Lower lobe of right lung (tissue), 2 donors: ENCODE data around the gene MOV10. TPM values are rescaled to one million over a fixed set of nuclear protein-coding genes. Genes with fewer than 3 reads are reported as not detected.

Experiments
- ATAC-seq, 2 donors: fragments of 200-7000 bp; cut with Tn5 transposase; one replicate each; pipeline ENCODE4 v1.9.1; 2020 to 2022; ENCODE audit warnings: mild to moderate bottlenecking in 2 of 2, moderate library complexity in 2 of 2
- DNase-seq: peaks from one replicate; pipeline ENCODE4 v3.0.0-alpha.2; 2020
- H3K27ac ChIP-seq: fragments of 200-600 bp; one replicate; pipeline ENCODE4 v1.8.0; 2022
- H3K27me3 ChIP-seq: fragments of 200-600 bp; one replicate; pipeline ENCODE4 v1.8.0; 2022; ENCODE audit warnings: low read depth
- H3K36me3 ChIP-seq: fragments of 200-600 bp; one replicate; pipeline ENCODE4 v1.8.0; 2022; ENCODE audit warnings: mild to moderate bottlenecking
- H3K4me1 ChIP-seq: fragments of 200-600 bp; one replicate; pipeline ENCODE4 v1.8.0; 2022
- H3K4me3 ChIP-seq: fragments of 200-600 bp; one replicate; pipeline ENCODE4 v1.8.0; 2022; ENCODE audit warnings: mild to moderate bottlenecking
- H3K9me3 ChIP-seq: fragments of 200-600 bp; one replicate; pipeline ENCODE4 v1.8.0; 2022
- intact Hi-C: fragments of 100-400 bp; cut with DNase I; formaldehyde crosslinking; loops from one replicate; pipeline ENCODE4 v1.11.0; 2022
- total RNA-seq: library from RNA; stranded (reverse); fragmentation: NEBNext Ultra II Directional; extraction: Animal tissue kit (Norgen Biotek cat#: 25700); gene quantifications from one replicate; pipeline ENCODE4 v1.2.1, GENCODE V29; 2021
- TF ChIP-seq, protein P1 (sequence below): fragments of 200-600 bp; IDR thresholded peaks from one replicate; pipeline ENCODE4 v1.8.0; 2022; ENCODE audit warnings: antibody characterized with exemption, mild to moderate bottlenecking
- donor health status: DM: no; HTN: yes; CAD: no; lungs with severe emphysema.

Gene MOV10
- total RNA-seq, 1 donor from 2014 or later, result 72.3 TPM

DNA sequence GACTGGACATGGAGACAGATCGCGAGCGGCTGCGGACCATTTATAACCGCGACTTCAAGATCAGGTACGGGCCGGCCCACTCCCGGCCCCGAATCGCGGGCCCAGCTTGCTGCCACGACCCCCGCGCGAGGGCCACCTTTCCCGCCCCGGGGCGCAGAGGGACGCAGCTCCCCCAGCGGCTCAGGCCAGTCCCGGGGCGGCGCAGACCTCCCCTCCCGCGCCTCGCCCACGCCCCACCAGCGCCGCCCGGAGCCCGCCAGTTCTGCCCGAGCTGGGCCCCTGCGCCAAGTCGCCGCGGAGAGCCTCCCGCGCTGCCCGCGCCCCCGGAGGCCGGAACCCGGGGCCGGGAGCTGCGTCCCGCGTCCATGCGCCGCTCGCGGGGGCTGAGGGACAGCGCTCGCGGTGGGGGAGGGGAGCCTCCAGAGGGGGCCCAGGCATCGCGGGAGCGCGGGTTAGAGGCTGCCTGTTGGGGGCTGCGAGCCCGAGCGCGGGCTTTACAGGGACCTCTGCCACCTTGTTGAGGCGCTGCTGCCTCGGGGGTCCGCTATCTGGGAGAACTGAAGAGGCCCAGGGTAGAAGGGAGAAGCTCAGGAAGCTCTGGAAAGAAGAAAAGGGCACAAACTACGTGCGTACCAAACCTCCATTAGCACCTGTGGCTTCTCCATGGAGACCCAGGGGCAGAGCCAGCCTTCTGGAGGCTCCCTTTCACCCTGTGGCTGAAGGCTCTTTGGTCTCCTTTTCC, 698 bp downstream of the MOV10 start:
- H3K9me3 ChIP-seq, result no peaks in the 10 kb centered on the region
- peaks cover 31% of the 10 kb centered on the region for H3K4me1 ChIP-seq
- H3K27me3 ChIP-seq, result no peaks in the 10 kb centered on the region
- H3K36me3 ChIP-seq, result peaks cover 21% of the 10 kb centered on the region
- H3K27ac ChIP-seq, result peak overlapping the region; percentile 89
- DNase-seq (no peak), ATAC-seq (peak; percentile 86 to 88)
- TF ChIP-seq, protein P1, sequence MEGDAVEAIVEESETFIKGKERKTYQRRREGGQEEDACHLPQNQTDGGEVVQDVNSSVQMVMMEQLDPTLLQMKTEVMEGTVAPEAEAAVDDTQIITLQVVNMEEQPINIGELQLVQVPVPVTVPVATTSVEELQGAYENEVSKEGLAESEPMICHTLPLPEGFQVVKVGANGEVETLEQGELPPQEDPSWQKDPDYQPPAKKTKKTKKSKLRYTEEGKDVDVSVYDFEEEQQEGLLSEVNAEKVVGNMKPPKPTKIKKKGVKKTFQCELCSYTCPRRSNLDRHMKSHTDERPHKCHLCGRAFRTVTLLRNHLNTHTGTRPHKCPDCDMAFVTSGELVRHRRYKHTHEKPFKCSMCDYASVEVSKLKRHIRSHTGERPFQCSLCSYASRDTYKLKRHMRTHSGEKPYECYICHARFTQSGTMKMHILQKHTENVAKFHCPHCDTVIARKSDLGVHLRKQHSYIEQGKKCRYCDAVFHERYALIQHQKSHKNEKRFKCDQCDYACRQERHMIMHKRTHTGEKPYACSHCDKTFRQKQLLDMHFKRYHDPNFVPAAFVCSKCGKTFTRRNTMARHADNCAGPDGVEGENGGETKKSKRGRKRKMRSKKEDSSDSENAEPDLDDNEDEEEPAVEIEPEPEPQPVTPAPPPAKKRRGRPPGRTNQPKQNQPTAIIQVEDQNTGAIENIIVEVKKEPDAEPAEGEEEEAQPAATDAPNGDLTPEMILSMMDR, result peak; percentile 17
- intact Hi-C loops, result no loop called here
- peak overlapping the region; percentile 92 for H3K4me3 ChIP-seq

DNA sequence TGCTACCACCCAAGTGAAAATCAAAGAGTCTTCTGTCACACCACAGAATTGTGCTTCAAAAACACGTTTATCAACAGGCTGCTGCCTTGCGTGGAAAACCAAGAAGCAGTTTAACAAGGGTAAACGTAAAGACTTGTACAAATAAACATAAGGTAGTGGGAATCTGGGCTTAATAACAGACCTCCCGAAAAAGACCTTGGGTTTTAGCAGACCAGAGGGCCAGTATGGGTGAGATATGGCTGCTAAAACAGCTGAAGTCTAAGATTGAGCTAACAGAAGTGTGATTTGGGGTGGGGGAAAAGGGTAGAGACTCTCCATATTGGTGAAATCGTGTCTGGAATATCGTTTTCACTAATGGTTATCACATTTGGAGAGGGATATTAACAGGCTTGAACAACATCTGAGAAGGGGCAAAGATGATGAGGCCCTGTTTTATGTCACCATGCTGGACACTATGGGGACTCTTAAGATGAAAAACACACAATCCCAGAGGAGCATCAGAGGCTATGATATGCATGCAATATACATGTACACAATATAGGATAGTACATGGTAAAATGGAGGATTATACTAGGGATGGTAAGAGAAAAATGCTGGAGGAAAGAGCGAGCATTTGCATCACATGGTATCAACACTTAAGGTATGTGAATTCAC, 1.4 kb downstream of the MOV10 start:
- peak overlapping the region; percentile 89 for H3K27ac ChIP-seq
- H3K27me3 ChIP-seq, result no peaks in the 10 kb centered on the region
- H3K4me3 ChIP-seq, result peak overlapping the region; percentile 92
- H3K9me3 ChIP-seq, result no peaks in the 10 kb centered on the region
- DNase-seq (no peak), ATAC-seq (no peak)
- intact Hi-C loops, result no loop called here
- TF ChIP-seq, protein P1, result no peak
- peaks cover 14% of the 10 kb centered on the region for H3K36me3 ChIP-seq
- H3K4me1 ChIP-seq, result peaks cover 31% of the 10 kb centered on the region

DNA sequence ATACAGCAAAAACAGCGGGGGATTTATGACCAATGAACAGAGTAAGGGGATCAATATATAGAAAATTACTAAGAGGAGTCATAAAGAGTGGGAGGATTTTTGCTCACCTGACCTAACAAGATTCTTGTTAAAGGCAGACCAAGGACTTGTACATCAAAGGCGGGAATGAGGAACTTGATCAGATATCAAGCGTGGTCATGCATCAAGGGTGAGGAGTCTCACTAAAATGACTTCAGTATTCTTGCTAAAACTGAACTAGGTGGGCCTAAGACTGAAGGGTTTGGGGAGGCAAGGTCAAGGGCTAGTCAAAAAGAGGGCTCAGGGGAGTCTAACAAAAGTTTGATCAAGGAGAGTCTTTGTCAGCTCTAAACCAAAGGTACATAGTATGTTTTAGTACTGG, 2.1 kb downstream of the MOV10 start:
- H3K27ac ChIP-seq, result no peak overlapping the region
- intact Hi-C loops, result no loop called here
- ATAC-seq, result no peak
- peaks cover 31% of the 10 kb centered on the region for H3K4me1 ChIP-seq
- H3K4me3 ChIP-seq, result no peak overlapping the region
- no peaks in the 10 kb centered on the region for H3K27me3 ChIP-seq
- H3K9me3 ChIP-seq, result no peaks in the 10 kb centered on the region
- no peak for DNase-seq
- peaks cover 7% of the 10 kb centered on the region for H3K36me3 ChIP-seq
- TF ChIP-seq, protein P1, result no peak

DNA sequence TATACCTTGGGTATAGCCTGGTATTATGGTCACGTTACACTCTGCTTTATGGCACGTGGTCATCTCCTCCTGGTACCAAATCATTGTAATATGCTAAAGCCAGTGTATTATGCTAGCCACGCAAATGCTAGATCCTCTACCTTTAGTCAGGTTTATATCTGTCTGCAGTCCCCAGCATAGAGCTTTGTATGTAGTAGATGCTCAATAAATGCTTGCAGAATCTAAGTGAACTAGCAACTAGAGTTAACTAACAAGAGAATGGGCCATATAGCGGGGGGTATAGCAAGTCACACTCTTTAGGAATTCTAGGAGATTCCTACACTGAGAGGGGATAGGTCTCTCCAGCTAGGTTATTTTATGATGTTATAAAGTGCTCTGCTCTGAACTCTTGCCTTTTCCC, 3.0 kb downstream of the MOV10 start:
- Histone ChIP-seq H3K4me1 (peaks cover 31% of the 10 kb centered on the region), H3K9me3 (no peaks in the 10 kb centered on the region), H3K27ac (no peak overlapping the region), H3K36me3 (no peaks in the 10 kb centered on the region), H3K4me3 (no peak overlapping the region), H3K27me3 (no peaks in the 10 kb centered on the region)
- TF ChIP-seq, protein P1, result no peak
- intact Hi-C loops, result no loop called here
- ATAC-seq, result no peak
- DNase-seq, result no peak

DNA sequence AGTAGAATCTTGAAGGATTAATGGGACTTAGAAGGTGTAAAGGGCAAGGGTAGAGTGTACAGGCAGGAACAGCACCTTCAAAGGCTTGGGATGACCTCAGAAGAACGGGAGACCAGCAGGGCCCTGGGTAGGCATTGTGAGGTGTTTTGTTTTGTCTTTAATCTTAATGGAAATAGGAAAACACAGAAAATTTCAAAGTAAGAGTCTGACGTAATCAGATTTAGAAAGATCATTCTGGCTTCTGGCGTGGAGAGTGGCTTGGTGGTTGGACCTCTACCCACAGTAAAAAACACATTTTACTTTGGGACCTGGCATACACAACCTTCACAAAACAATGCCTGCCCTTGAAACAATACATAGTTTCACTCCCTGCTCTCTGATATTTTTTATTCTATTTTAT, 4.1 kb downstream of the MOV10 start:
- no peak overlapping the region for H3K27ac ChIP-seq
- no peak for ATAC-seq
- H3K9me3 ChIP-seq, result no peaks in the 10 kb centered on the region
- DNase-seq, result no peak
- H3K27me3 ChIP-seq, result no peaks in the 10 kb centered on the region
- H3K4me3 ChIP-seq, result no peak overlapping the region
- TF ChIP-seq, protein P1, result no peak
- intact Hi-C loops, result no loop called here
- H3K4me1 ChIP-seq, result peaks cover 26% of the 10 kb centered on the region
- no peaks in the 10 kb centered on the region for H3K36me3 ChIP-seq
